ENCODE data around the gene KRTAP5-10.
"Not testable (repeated sequence)": the region's sequence is repeated elsewhere in the genome, so short reads cannot be mapped to it uniquely, and the experiment has no call there.

The KRTAP5-10 gene

GRCh38 chr11:71566081-71566620 is 788 bp downstream of the KRTAP5-10 start:
- no peak for TF ChIP-seq TAF1 (IDR thresholded peaks at IDR 0.05; ENCODE audit: borderline replicate concordance, low read depth, low read length)
- no peak for TF ChIP-seq POLR2AphosphoS5 (IDR thresholded peaks at IDR 0.05; ENCODE audit: low read depth, low read length)
- no peak for TF ChIP-seq POLR2A (IDR thresholded peaks at IDR 0.05; ENCODE audit: low read depth, low read length)
- no peak for FAIRE-seq
- no peak for DNase-seq (ENCODE audit: insufficient read length)

GRCh38 chr11:71566626-71567599 is 1.6 kb downstream of the KRTAP5-10 start:
- not testable (repeated sequence) for DNase-seq (ENCODE audit: insufficient read length); FAIRE-seq

GRCh38 chr11:71567633-71568032 is 2.3 kb downstream of the KRTAP5-10 start:
- not testable (repeated sequence) for DNase-seq (ENCODE audit: insufficient read length); FAIRE-seq

- DNase-seq (ENCODE audit: insufficient read length) (no peak), FAIRE-seq (no peak)
- TF ChIP-seq POLR2AphosphoS5 (IDR thresholded peaks at IDR 0.05; ENCODE audit: low read depth, low read length) (no peak), TAF1 (IDR thresholded peaks at IDR 0.05; ENCODE audit: borderline replicate concordance, low read depth, low read length) (no peak), POLR2A (IDR thresholded peaks at IDR 0.05; ENCODE audit: low read depth, low read length) (no peak)
These were observed 3.5 kb downstream of the KRTAP5-10 start for GRCh38 chr11:71568704-71569349.

DNA sequence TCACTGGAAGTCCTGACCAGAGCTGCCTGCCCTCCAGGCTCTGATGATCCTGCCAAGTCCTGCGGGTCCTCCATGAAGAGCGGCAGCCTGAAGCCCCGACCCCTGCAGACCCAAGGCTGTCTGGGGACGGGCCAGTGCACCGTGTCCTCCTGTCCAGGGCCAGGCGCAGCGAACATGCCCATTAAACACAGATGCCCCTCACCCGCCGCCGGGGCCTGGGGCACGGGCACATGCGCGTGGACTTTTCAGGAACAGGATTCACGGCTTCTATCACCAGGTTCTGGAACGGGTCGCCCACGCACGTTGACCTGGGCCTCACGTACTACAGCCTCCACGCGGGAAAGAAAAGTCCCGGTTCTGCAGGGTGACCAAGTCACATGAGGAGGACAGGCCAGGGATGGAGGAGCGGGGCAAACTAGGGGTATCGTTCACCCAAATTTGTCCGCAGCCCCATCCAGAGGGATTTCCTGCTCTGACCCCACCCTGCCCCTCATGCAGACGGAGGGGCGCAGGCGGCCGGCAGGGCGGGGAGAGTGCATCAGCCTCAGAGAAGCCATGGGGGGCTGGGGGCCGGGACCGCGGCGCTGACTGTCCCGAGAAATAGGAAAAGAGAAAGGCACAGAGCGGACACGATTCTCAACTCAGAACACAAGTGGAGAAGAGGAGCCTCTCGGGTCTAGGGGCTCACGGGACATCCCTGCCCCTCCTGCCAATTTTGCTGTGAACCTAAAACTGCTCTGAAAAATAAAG is 5.9 kb downstream of the KRTAP5-10 start:
- not testable (repeated sequence) for FAIRE-seq; DNase-seq (ENCODE audit: insufficient read length)

DNA sequence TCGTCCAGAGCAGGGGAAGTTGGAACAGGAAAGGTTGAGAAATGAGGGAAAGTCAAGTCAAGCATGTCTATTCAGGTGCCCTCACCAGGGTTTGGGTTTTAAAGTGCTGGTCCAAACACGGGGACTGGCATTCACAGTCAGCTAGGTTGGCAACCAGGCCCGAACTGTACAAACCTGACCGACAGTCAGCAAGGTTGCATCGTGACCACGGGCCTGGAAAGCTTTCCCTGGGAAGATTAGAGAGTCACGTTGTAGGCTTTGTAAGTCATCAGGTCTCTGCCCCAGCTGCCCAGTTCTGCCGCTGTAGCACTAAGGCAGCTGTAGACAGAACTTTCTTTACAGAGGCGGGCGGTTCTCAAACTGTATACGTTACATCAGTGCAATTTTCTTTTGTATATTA is 7.4 kb downstream of the KRTAP5-10 start:
- TF ChIP-seq TAF1 (IDR thresholded peaks at IDR 0.05; ENCODE audit: borderline replicate concordance, low read depth, low read length) (no peak), POLR2AphosphoS5 (IDR thresholded peaks at IDR 0.05; ENCODE audit: low read depth, low read length) (no peak), POLR2A (IDR thresholded peaks at IDR 0.05; ENCODE audit: low read depth, low read length) (no peak)
- DNase-seq (ENCODE audit: insufficient read length) = no peak
- FAIRE-seq = no peak

- TF ChIP-seq TAF1 (IDR thresholded peaks at IDR 0.05; ENCODE audit: borderline replicate concordance, low read depth, low read length) (no peak), POLR2AphosphoS5 (IDR thresholded peaks at IDR 0.05; ENCODE audit: low read depth, low read length) (no peak), POLR2A (IDR thresholded peaks at IDR 0.05; ENCODE audit: low read depth, low read length) (no peak)
- DNase-seq (ENCODE audit: insufficient read length) (no peak), FAIRE-seq (no peak)
These were observed 9.1 kb downstream of the KRTAP5-10 start for GRCh38 chr11:71574418-71574817.

DNA sequence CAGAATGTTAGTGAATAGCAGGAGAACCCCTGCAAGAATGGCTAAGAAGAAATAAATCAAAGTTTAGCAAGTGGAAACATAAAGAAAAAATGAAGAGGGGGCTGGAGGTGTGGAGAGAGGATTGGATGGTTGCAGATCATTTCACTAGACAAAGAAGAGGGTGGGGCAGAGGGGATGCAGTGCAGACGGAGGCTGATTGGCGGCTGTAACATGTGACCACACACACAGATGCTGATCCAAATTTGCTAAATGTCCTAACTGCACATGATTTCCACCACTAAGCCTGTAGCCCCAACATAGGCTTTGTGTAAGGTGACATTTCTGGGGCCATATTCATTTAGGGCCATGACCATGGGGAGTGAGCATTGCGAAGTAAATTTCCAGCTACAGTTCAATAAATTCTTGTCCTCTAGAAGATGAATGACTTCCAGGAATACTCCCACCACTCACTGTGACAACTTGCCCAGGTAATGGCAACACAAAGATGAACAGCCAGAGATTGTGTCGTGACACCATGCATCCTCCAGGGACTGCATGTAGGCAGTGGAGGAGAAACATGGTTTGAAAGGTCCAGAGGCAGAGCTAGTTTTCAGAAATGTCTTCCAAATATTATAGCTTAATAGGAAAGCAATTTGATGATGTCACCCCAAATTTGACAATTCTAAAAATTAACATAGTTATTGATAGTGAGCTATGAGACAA is 10.5 kb downstream of the KRTAP5-10 start:
- FAIRE-seq = no peak
- DNase-seq (ENCODE audit: insufficient read length) = no peak
- no peak for TF ChIP-seq POLR2AphosphoS5 (IDR thresholded peaks at IDR 0.05; ENCODE audit: low read depth, low read length)
- TF ChIP-seq POLR2A (IDR thresholded peaks at IDR 0.05; ENCODE audit: low read depth, low read length) = no peak
- no peak for TF ChIP-seq TAF1 (IDR thresholded peaks at IDR 0.05; ENCODE audit: borderline replicate concordance, low read depth, low read length)

DNA sequence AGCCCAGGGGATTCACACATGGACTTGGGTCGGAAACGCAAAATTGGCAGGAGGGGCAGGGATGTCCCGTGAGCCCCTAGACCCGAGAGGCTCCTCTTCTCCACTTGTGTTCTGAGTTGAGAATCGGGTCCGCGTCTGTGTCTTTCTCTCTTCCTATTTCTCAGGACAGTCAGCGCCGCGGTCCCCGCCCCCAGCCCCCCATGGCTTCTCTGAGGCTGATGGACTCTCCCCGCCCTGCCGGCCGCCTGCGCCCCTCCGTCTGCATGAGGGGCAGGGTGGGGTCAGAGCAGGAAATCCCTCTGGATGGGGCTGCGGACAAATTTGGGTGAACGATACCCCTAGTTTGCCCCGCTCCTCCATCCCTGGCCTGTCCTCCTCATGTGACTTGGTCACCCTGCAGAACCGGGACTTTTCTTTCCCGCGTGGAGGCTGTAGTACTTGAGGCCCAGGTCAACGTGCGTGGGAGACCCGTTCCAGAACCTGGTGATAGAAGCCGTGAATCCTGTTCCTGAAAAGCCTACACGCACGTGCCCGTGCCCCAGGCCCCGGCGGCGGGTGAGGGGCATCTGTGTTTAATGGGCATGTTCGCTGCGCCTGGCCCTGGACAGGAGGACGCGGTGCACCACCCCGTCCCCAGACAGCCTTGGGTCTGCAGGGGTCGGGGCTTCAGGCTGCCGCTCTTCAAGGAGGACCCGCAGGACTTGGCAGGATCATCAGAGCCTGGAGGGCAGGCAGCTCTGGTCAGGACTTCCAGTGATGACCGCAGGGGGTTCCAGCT is 11.5 kb downstream of the KRTAP5-10 start:
- FAIRE-seq = not testable (repeated sequence)

DNA sequence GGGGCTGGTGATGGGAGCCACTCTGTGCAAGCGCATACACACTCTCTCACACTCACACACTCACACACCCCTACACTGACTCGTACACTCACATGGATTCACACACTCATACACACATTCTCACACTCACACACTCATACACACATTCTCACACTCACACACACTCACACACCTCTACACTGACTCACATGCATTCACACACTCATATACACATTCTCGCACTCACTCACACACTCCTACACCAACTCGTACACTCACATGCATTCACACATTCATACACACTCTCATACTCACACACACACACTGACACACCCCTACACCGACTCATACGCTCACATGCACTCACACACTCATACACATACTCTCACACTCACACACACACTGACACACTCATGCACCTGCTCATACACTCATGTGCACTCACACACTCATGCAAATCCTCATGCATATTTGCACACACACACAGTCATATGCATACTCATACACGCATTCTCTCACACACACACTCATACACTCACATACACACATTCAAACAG is 12.2 kb downstream of the KRTAP5-10 start:
- no peak for FAIRE-seq

More for the DNA sequence above, 11.5 kb downstream of the KRTAP5-10 start:
- not testable (repeated sequence) for DNase-seq (ENCODE audit: insufficient read length)

GRCh38 chr11:71579513-71579912 is 14.2 kb downstream of the KRTAP5-10 start:
- DNase-seq (ENCODE audit: insufficient read length); FAIRE-seq: not testable (repeated sequence)

More for the DNA sequence above, 12.2 kb downstream of the KRTAP5-10 start:
- no peak for DNase-seq (ENCODE audit: insufficient read length)
- TF ChIP-seq POLR2AphosphoS5 (IDR thresholded peaks at IDR 0.05; ENCODE audit: low read depth, low read length) (no peak), TAF1 (IDR thresholded peaks at IDR 0.05; ENCODE audit: borderline replicate concordance, low read depth, low read length) (no peak), POLR2A (IDR thresholded peaks at IDR 0.05; ENCODE audit: low read depth, low read length) (no peak)
